Activated T-helper 1 cell treated with anti-CD3 and anti-CD28 coated beads, Interleukin-12 subunit alpha, Interleukin-12 subunit beta, Interleukin-2, Interleukin-4 antibody, amounts not matched to agents 30 ng/mL and 10 ng/mL and 1 ng/mL, durations not matched to agents 14 hours and 24 hours and 36 hours (primary cell): ENCODE results near the gene ZSWIM4. TPM values are rescaled to one million over a fixed set of nuclear protein-coding genes. Genes with fewer than 3 reads are reported as not detected.

ENCODE experiments used
- DNase-seq: peaks from one replicate; pipeline ENCODE4 v3.0.0; 2021; ENCODE audit warnings: low spot score
- H3K27ac Mint-ChIP-seq: one replicate; pipeline ENCODE4 v1.8.0; 2021; ENCODE audit warnings: mild to moderate bottlenecking, mixed read lengths
- H3K27me3 Mint-ChIP-seq: one replicate; pipeline ENCODE4 v1.8.0; 2022; ENCODE audit warnings: mild to moderate bottlenecking, moderate library complexity, mixed read lengths; ENCODE audit not compliant: insufficient read depth
- H3K36me3 Mint-ChIP-seq: one replicate; pipeline ENCODE4 v1.8.0; 2021; ENCODE audit warnings: low read depth, mixed read lengths
- H3K4me1 Mint-ChIP-seq: one replicate; pipeline ENCODE4 v1.8.0; 2021; ENCODE audit warnings: low read depth, mixed read lengths
- H3K4me3 Mint-ChIP-seq: one replicate; pipeline ENCODE4 v1.8.0; 2021; ENCODE audit warnings: mild to moderate bottlenecking, moderate library complexity, mixed read lengths
- H3K9me3 Mint-ChIP-seq: one replicate; pipeline ENCODE4 v1.8.0; 2021; ENCODE audit warnings: mixed read lengths
- intact Hi-C: fragments of 100-400 bp; cut with micrococcal nuclease; formaldehyde crosslinking; loops from one replicate; pipeline ENCODE4 v1.15.1; 2024
- total RNA-seq: library from RNA; stranded (reverse); gene quantifications from 2 replicates; pipeline ENCODE4 v1.2.3, GENCODE V29; 2022

ZSWIM4 gene
- total RNA-seq, 1 donor from 2014 or later, result 7.9 TPM

DNA sequence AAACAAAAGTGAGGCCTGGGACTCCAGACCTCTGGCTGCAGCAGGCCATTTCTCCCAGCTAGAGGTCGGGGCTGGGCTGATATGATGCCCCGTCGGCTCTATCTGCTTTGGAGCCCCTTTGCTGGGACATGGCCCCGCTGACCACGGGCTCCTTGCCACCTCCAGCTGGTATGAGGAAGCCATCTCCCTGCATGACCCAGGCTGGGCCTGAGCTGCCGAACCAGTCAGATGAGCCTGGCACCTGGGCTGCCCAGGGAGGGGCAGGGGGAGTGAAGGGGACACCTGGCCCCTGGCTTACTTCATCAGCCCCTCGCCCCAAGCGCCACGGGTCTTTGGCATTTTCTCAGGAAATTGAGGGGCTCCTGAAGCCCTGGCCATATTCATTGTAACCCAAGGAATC lies 7.8 kb downstream of the ZSWIM4 start:
- DNase-seq, result no peak
- H3K36me3 Mint-ChIP-seq, result peaks cover 11% of the 10 kb centered on the region
- H3K4me1 Mint-ChIP-seq, result peaks cover 5% of the 10 kb centered on the region
- no peak overlapping the region for H3K27ac Mint-ChIP-seq
- intact Hi-C loops, result no loop called here
- H3K27me3 Mint-ChIP-seq, result no peaks in the 10 kb centered on the region
- no peaks in the 10 kb centered on the region for H3K9me3 Mint-ChIP-seq
- no peak overlapping the region for H3K4me3 Mint-ChIP-seq

DNA sequence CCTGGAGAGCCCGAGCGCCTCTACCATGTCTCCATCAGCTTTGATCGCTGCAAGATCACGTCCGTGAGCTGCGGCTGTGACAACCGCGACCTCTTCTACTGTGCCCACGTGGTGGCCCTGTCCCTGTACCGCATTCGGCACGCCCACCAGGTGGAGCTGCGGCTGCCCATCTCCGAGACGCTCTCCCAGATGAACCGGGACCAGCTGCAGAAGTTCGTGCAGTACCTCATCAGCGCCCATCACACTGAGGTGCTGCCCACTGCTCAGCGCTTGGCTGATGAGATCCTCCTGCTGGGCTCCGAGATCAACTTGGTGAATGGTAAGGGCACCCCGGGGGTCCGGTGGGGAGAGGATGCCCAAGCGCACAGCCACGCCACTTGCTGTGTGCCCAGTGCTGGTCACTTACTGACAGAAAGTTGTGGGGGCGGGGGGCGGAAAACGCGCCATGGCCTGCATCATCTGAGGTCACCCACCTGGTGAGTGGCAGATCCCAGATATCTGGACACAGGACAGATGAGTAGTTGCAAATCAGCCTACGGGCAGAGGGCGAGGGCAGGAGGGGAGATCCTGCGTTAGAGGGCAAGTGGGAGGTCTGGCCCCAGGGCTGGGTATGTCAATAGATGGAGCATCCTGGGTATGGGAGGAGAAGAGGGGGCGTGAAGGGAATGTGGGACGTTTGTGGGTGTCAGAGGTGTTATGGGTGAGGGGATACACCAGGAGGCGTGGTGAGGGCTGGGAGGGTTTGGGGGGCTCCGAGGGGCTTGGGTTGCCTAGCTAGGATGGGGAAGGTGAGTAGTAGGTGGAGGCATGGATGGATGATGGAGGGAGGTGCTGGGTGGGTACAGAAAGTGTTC lies 9.8 kb downstream of the ZSWIM4 start:
- intact Hi-C loops, result no loop called here
- no peaks in the 10 kb centered on the region for H3K9me3 Mint-ChIP-seq
- no peaks in the 10 kb centered on the region for H3K27me3 Mint-ChIP-seq
- H3K4me3 Mint-ChIP-seq, result no peak overlapping the region
- DNase-seq, result no peak
- peaks cover 5% of the 10 kb centered on the region for H3K4me1 Mint-ChIP-seq
- no peak overlapping the region for H3K27ac Mint-ChIP-seq
- peaks cover 17% of the 10 kb centered on the region for H3K36me3 Mint-ChIP-seq

DNA sequence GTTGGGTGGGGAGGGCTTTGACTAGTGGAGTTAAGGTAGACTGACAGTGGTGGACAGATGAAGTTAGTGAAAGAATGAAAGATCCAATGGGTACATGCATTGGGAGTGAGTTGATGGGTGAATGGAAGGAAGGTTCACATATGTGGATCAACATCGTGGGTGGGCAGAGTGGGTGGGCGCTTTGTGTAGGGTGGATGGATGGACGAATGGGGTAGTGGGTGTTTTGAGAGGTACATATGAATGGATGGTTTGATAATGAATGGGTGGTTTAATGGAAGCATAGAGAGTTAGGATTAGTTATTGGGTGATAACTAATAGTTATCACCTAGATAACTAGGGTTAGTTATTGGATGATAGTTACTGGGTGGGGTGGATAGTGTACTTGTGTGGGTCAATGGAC lies 11.5 kb downstream of the ZSWIM4 start:
- no peak overlapping the region for H3K4me3 Mint-ChIP-seq
- H3K9me3 Mint-ChIP-seq, result no peaks in the 10 kb centered on the region
- H3K27ac Mint-ChIP-seq, result no peak overlapping the region
- peaks cover 5% of the 10 kb centered on the region for H3K4me1 Mint-ChIP-seq
- DNase-seq, result no peak
- peaks cover 10% of the 10 kb centered on the region for H3K36me3 Mint-ChIP-seq
- intact Hi-C loops, result no loop called here
- no peaks in the 10 kb centered on the region for H3K27me3 Mint-ChIP-seq

DNA sequence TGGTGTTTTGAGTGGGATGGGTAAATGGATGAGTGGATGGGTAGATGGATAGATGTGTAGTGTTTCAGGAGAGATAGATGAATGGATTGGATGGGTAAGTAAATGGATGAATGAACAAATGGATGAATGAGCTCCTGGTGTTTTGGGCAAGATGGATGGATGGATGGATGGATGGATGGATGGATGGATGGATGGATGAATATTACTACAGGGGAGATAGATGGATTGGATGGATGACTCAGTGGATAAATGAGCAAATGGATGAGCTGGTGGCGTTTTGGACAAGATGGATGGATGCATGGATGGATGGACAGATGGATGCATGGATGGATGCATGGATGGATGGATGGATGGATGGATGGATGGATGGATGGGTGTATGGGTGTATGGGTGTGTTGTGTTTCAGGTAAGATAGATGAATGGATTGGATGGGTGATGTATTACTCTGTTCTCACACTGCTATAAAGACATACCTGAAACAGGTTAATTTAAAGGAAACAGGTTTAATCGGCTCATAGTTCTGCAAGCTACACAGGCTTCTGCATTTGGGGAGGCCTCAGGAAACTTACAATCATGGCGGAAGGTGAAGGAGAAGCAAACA lies 12.3 kb downstream of the ZSWIM4 start:
- H3K27ac Mint-ChIP-seq, result no peak overlapping the region
- H3K27me3 Mint-ChIP-seq, result no peaks in the 10 kb centered on the region
- no peak overlapping the region for H3K4me3 Mint-ChIP-seq

DNA sequence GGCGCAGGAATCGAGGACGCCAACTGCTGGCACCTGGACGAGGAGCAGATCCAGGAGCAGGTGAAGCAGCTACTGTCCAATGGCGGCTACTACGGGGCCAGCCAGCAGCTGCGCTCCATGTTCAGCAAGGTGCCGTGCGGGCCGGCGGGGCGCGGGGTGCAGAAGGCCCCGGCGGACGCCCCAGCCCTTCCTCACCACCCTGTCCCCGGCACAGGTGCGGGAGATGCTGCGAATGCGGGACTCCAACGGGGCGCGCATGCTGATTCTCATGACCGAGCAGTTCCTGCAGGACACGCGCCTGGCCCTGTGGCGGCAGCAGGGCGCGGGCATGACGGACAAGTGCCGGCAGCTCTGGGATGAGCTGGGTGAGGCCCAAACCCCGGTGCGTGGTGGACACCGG lies 13.6 kb downstream of the ZSWIM4 start:
- Mint-ChIP-seq H3K4me1 (peaks cover 5% of the 10 kb centered on the region), H3K36me3 (peaks cover 16% of the 10 kb centered on the region), H3K9me3 (no peaks in the 10 kb centered on the region), H3K27ac (no peak overlapping the region), H3K4me3 (no peak overlapping the region), H3K27me3 (no peaks in the 10 kb centered on the region)
- intact Hi-C loops, result no loop called here
- no peak for DNase-seq

More for the DNA sequence above, 12.3 kb downstream of the ZSWIM4 start:
- no peaks in the 10 kb centered on the region for H3K9me3 Mint-ChIP-seq
- peaks cover 5% of the 10 kb centered on the region for H3K4me1 Mint-ChIP-seq
- H3K36me3 Mint-ChIP-seq, result peaks cover 10% of the 10 kb centered on the region
- no peak for DNase-seq
- intact Hi-C loops, result no loop called here

DNA sequence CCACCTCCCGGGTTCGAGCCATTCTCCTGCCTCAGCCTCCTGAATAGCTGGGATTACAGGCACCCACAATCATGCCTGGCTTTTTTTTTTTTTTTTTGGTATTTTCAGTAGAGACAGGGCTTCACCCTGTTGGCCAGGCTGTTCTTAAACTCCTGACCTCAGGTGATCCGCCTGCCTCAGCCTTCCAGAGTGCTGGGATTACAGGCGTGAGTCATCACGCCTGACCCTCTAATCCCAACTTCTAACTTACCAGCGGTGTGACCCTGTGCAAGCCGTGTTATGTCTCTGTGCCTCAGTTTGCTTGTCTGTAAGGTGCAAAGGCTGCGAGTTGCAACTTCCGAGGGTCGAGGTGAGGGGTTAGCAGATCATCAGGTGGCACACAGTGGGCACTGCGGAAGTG lies 17.3 kb downstream of the ZSWIM4 start:
- no peak for DNase-seq
- no peaks in the 10 kb centered on the region for H3K27me3 Mint-ChIP-seq

DNA sequence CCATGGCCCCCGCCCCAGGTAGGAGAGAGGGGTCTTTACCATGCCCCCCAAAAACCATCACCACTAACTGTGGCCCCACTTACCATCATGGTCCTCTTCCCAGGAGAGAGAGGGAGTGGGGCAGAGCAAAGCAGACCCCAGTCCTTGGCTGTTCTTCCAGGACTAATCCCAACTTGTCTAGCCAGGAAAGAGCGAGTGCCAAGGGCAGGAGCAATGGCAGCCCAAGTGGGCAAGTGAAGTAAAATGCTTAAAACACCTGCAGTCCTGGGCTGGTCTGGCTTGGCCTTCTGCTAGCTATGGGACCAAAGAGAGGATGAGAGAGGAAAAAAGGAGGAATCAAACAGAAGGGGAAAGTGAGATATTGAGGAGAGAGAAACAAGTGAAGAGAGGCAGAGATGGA lies 17.9 kb downstream of the ZSWIM4 start:
- intact Hi-C loops, result no loop called here
- DNase-seq, result no peak
- no peaks in the 10 kb centered on the region for H3K27me3 Mint-ChIP-seq
- H3K4me3 Mint-ChIP-seq, result no peak overlapping the region
- H3K36me3 Mint-ChIP-seq, result peaks cover 14% of the 10 kb centered on the region
- peaks cover 1% of the 10 kb centered on the region for H3K4me1 Mint-ChIP-seq
- H3K27ac Mint-ChIP-seq, result no peak overlapping the region
- no peaks in the 10 kb centered on the region for H3K9me3 Mint-ChIP-seq

More for the DNA sequence above, 17.3 kb downstream of the ZSWIM4 start:
- Mint-ChIP-seq H3K27ac (no peak overlapping the region), H3K36me3 (peaks cover 14% of the 10 kb centered on the region), H3K4me3 (no peak overlapping the region), H3K4me1 (no peaks in the 10 kb centered on the region), H3K9me3 (no peaks in the 10 kb centered on the region)
- intact Hi-C loops, result no loop called here

DNA sequence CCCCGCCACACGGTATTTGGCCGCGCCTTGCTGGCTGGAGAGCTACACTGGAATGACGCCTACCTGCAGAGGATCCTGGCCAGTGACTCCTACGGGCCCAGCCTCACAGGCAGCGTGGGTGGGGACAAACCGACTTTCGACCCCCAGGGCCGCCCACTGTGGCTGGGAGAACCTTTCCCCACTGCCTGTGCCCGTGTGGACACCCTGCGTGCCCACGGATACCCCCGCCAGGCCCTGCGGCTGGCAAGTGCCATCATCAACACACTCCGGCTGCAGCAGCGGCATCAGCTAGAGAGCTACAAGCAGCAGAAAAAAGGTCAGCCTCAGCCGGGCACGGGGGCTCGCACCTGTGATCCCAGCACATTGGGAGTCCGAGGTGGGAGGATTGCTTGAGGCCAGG lies 19.3 kb downstream of the ZSWIM4 start:
- Mint-ChIP-seq H3K4me1 (peaks cover 5% of the 10 kb centered on the region), H3K4me3 (no peak overlapping the region), H3K9me3 (no peaks in the 10 kb centered on the region), H3K27ac (no peak overlapping the region), H3K36me3 (peaks cover 10% of the 10 kb centered on the region), H3K27me3 (no peaks in the 10 kb centered on the region)
- intact Hi-C loops, result no loop called here
- no peak for DNase-seq

DNA sequence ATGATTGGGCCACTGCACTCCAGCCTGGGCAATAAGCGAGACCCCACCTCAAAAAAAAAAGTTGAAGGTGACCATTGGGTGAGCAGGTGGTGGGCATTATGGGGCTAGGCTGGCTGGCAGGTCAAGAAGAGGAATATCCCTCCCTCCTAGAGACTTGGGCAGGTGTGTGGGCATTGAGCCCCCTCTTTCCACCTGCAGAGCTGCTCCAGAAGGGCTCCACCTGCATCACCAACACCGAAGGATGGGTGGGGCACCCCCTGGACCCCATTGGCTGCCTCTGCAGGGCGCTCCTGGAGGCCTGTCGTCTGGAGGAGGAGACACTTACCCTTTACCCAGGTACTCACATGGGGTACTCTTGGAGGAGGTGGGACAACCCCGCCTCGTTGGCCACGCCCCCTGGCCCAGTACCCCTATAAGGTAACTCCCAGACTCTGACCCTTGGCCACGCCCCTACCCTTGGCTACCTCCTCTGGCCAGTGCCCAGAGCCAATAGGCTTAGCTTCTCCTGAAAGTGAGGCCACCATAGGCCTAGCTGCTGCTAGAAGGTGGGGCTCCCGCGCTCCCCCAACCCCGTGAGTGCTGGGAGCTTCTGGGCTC lies 21.9 kb downstream of the ZSWIM4 start:
- no peak for DNase-seq
- H3K27me3 Mint-ChIP-seq, result no peaks in the 10 kb centered on the region
- no peaks in the 10 kb centered on the region for H3K9me3 Mint-ChIP-seq
- H3K4me1 Mint-ChIP-seq, result peaks cover 5% of the 10 kb centered on the region
- H3K36me3 Mint-ChIP-seq, result peaks cover 12% of the 10 kb centered on the region
- no peak overlapping the region for H3K27ac Mint-ChIP-seq
- intact Hi-C loops, result no loop called here
- no peak overlapping the region for H3K4me3 Mint-ChIP-seq

DNA sequence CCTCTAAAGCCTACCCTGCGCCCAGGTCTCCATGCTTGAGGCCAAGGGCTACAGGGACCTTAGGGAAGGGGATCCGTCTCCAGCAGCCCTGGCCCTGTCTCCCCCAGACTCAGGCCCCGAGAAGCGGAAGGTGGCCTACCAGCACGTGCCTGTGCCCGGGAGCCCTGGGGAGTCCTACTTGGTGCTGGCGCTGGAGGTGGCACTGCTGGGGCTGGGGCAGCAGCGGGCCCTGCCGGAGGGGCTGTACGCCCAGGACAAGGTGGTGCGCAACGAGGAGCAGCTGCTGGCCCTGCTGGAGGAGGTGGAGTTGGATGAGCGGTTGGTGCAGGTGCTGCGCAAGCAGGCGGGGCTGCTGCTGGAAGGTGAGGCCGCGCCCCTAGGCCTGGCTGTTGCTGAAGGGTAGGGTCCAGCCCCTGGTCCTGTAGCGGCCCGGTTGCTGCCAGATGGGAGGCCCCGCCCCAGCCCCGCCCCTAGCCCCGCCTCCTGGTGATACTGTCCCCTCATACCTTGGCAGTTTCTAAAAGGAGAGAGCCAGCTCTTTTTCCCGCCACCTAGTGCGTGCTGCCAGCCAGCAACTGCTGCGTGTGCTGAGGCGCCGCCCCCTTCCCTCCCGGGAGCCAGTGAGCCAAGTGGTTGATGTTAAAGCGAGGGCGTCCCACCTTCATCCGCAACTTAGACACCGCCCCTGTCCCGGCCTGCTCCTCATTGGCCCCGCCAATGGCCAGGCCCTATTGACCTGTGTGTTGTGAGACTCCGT lies 22.6 kb downstream of the ZSWIM4 start:
- no peak for DNase-seq
- Mint-ChIP-seq H3K4me1 (peaks cover 5% of the 10 kb centered on the region), H3K27ac (no peak overlapping the region)

DNA sequence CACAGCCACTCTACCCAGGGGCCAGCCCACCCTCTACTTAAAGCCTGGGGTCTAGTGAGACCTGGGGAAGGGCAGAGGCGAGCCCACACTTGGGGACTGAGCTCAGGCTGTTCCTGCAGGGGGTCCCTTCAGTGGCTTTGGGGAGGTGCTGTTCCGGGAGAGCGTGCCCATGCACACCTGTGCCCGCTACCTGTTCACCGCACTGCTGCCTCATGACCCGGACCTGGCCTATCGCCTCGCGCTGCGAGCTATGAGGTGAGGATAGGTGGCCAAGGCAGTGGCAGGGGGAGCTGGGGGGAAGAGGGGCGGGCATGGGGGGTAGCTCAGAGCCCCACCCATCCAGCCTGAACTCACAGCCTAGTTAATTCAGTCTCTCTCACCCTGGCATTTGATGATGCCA lies 24.0 kb downstream of the ZSWIM4 start:
- Mint-ChIP-seq H3K27ac (no peak overlapping the region), H3K9me3 (no peaks in the 10 kb centered on the region), H3K27me3 (no peaks in the 10 kb centered on the region), H3K36me3 (peaks cover 8% of the 10 kb centered on the region), H3K4me1 (peaks cover 5% of the 10 kb centered on the region), H3K4me3 (no peak overlapping the region)
- intact Hi-C loops, result no loop called here
- no peak for DNase-seq

More for the DNA sequence above, 22.6 kb downstream of the ZSWIM4 start:
- H3K27me3 Mint-ChIP-seq, result no peaks in the 10 kb centered on the region
- peak overlapping the region; percentile 7 for H3K4me3 Mint-ChIP-seq
- H3K36me3 Mint-ChIP-seq, result peaks cover 12% of the 10 kb centered on the region
- H3K9me3 Mint-ChIP-seq, result no peaks in the 10 kb centered on the region
- intact Hi-C loops, result no loop called here

DNA sequence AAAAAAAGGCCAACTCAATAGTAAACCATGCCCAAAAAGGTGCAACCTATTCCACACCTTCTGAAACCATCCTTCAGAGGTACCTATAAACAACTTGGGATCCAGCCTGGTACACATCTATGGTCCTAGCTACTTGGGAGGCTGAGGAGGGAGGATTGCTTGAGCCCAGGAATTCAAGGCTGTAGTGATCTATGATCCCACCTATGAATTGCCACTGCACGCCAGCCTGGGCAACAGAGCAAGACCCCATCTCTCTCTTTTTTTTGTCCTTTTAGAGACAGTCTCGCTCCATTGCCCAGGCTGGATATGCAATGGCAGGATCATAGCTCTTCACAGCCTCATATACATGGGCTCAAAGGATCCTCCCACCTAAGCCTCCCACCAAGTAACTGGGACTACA lies 26.0 kb downstream of the ZSWIM4 start:
- Mint-ChIP-seq H3K4me1 (peaks cover 10% of the 10 kb centered on the region), H3K27me3 (no peaks in the 10 kb centered on the region), H3K9me3 (no peaks in the 10 kb centered on the region), H3K27ac (no peak overlapping the region), H3K4me3 (no peak overlapping the region), H3K36me3 (peaks cover 6% of the 10 kb centered on the region)
- no peak for DNase-seq
- intact Hi-C loops, result no loop called here

DNA sequence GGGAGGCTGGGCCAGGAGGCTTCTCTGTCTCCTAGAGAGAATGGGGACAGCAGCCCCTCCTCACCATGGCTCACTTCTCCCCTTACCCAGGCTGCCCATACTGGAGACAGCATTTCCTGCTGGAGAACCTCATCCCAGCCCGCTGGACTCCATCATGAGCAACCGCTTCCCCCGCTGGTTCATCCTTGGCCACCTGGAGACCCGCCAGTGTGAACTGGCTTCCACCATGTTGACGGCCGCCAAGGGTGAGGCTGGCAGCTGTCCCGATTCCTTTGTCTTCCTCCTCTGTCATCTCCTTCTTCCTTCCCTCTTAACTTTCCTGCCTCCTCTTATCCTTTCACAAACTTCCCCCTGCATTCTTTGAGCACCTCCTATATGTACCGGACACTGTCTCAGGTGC lies 28.0 kb downstream of the ZSWIM4 start:
- Mint-ChIP-seq H3K4me3 (no peak overlapping the region), H3K4me1 (peaks cover 7% of the 10 kb centered on the region), H3K9me3 (no peaks in the 10 kb centered on the region), H3K36me3 (peaks cover 11% of the 10 kb centered on the region), H3K27me3 (no peaks in the 10 kb centered on the region), H3K27ac (no peak overlapping the region)
- DNase-seq, result no peak
- intact Hi-C loops, result no loop called here
